HEK293T (cell line): ENCODE measurements around the gene CACNA1C.

ENCODE experiments used
- ARNT ChIP-seq: fragments of 450-650 bp; IDR thresholded peaks from 2 replicates; pipeline ENCODE4 v1.6.1; 2017; ENCODE audit warnings: mild to moderate bottlenecking
- BHLHE40 ChIP-seq: fragments of 450-650 bp; IDR thresholded peaks from 2 replicates; pipeline ENCODE4 v1.6.1; 2016; ENCODE audit warnings: mild to moderate bottlenecking, moderate library complexity, borderline replicate concordance
- ELF4 ChIP-seq: fragments of 450-650 bp; IDR thresholded peaks from 2 replicates; pipeline ENCODE4 v1.6.1; 2017; ENCODE audit warnings: antibody characterized with exemption
- FOXA1 ChIP-seq: fragments of 450-650 bp; IDR thresholded peaks from 2 replicates; pipeline ENCODE4 v1.6.1; 2016; ENCODE audit warnings: mild to moderate bottlenecking
- FOXM1 ChIP-seq: fragments of 450-650 bp; IDR thresholded peaks from 2 replicates; pipeline ENCODE4 v1.6.1; 2017; ENCODE audit warnings: mild to moderate bottlenecking, borderline replicate concordance
- HDGF ChIP-seq: fragments of 450-650 bp; IDR thresholded peaks from 2 replicates; pipeline ENCODE4 v1.6.1; 2017; ENCODE audit warnings: antibody characterized with exemption, borderline replicate concordance
- LEF1 ChIP-seq: fragments of 450-650 bp; IDR thresholded peaks from 2 replicates; pipeline ENCODE4 v1.6.1; 2017; ENCODE audit warnings: mild to moderate bottlenecking, borderline replicate concordance
- PKNOX1 ChIP-seq: fragments of 450-650 bp; IDR thresholded peaks from 2 replicates; pipeline ENCODE4 v1.6.1; 2016
- SP1 ChIP-seq: fragments of 450-650 bp; IDR thresholded peaks from 2 replicates; pipeline ENCODE4 v1.6.1; 2017
- SUZ12 ChIP-seq: fragments of 450-650 bp; IDR thresholded peaks from 2 replicates; pipeline ENCODE4 v1.6.1; 2016; ENCODE audit warnings: mild to moderate bottlenecking
- TARDBP ChIP-seq: fragments of 450-650 bp; IDR thresholded peaks from 2 replicates; pipeline ENCODE4 v1.6.1; 2016
- ZNF384 ChIP-seq: fragments of 450-650 bp; IDR thresholded peaks from 2 replicates; pipeline ENCODE4 v1.6.1; 2016

GRCh38 chr12:2137711-2138110, 84.9 kb downstream of the CACNA1C start:
- no peak for TF ChIP-seq SP1
- no peak for TF ChIP-seq BHLHE40
- no peak for TF ChIP-seq TARDBP
- no peak for TF ChIP-seq ZNF384
- no peak for TF ChIP-seq ARNT
- TF ChIP-seq SUZ12: no peak
- no peak for TF ChIP-seq FOXA1
- no peak for TF ChIP-seq PKNOX1
- no peak for TF ChIP-seq FOXM1
- TF ChIP-seq HDGF: no peak
- no peak for TF ChIP-seq LEF1
- TF ChIP-seq ELF4: no peak
